ENCODE data around the gene FADS2.
A peak's percentile ranks its signal among the peaks of the same experiment; 100 is the strongest.

Gene FADS2

DNA sequence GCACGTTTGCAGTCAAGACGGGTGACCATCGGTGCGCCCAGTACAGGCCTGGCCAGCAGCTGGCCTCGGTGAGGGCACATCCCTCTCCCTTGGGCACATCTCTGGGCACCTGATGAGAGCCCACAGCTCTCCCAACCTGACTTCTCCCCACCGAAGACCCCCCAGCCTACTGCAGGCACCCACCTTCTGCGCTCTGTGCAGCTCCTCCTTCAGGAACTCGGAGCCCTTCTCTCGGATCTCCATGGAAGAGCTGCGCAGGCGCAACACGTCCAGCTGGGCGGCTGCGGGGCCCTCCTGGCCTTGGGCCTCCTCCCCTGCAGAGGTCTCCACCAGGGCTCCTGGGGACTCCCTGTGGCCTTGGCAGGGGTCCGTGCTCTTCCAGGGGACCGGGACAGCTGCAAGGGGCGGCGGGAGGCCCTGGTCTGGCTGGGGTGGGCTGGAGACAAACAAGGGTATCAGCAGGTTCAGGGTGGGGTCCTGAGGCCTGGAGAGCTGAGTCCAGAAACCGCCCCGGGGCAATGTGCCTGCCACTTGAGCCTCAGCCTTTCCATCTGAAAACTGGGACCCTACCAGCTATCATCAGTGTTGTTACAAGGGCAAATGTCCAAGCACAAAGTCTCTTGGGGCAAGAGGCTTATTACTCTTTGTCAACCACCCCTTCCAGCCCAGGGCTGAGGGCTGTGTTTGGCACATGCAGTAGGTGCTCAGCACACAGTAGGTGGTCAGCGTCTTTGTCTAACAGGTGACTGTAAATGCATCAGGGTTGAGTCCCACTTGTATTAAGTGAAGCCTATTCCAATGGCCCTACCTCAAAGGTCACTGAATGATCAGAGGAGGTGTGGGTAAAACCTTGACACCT lies 80.0 kb downstream of the FADS2 start:
- DNase-seq, result no peak

GRCh38 chr11:61908730-61909316 lies 80.7 kb downstream of the FADS2 start:
- DNase-seq, result peak; percentile 78

DNA sequence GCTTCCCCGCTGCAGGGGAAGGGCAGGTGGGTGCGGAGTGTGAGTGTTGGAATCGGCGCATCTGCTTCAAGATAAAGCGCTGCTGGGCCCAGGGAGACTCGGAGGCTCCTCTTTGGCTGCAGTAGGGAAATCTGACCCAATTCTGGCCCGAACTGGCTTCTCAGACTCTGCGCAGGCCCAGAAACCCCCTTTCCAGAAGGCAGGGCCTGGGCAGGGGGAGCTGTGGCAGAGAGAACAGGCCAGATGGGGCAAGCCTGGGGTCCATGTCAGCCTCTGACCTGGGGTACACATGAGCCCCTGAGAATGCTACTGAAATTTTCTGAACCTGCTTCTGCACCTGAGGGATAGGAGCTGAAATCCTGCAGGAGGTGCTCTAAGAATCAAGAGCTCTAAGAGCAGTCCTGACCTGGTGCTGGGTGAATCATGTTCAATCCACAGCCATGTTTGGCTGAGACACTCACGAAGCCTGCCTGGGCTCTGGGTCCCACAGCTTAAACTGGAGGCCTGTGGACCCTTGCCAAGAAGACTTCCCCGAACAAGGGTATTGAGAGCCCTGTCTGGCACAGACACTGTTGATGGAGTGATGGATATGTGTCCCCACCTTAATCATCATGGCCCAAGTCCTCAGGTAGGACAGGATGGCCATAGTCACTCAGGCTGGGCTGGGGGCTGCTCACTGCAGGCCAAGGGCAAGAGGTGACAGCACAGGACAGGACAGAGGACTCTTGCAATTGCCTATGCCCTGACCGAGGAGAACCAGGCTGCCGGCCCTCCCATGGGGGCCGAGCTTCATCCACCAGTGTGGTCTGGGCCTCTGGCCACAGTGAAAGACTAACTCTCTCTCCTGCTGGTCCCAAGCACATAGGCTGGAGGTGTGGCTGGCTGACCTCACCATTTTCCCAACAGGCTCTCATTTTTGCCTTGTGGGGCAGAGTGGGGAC lies 82.4 kb downstream of the FADS2 start:
- DNase-seq, result peak; percentile 84

GRCh38 chr11:61911128-61911700 lies 83.1 kb downstream of the FADS2 start:
- no peak for DNase-seq

- DNase-seq, result peak; percentile 25
Observed at GRCh38 chr11:61911701-61912529, 83.8 kb downstream of the FADS2 start.

GRCh38 chr11:61912530-61912898 lies 84.4 kb downstream of the FADS2 start:
- DNase-seq, result peak; percentile 21

DNA sequence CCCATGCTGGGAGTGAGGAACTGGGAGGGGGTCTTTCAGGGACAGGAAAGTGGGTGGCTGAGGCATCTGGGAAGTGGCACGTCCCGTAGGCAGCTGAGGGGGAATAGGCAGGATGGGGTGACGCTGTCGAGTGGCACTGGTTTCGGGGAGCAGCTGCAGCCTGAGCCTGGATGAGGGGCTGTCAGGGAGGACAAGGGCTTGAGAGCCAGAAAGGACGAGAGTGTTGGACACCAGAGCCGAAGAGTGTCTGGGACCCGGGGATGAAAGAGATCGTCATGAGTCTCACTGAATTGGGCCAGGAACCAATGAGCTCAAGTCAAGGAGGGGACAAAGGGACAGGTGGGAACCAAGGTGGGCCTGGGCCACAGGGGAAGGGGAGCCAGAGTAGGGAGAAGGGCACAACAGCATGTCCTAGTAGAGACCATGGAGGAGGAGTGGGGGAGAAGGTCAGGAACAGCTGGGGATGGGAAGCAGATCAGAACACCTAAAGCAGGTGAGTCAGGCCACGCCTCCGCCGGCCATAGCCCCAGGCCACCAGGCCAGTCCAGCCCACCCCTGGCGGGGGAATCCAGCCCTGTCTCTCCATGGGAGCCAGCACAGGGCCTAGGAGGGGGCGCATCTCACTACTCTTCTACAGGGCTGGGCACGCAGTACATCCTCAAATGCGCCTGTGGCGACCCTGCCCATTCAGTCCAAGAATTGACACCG lies 85.0 kb downstream of the FADS2 start:
- peak; percentile 12 for DNase-seq

DNA sequence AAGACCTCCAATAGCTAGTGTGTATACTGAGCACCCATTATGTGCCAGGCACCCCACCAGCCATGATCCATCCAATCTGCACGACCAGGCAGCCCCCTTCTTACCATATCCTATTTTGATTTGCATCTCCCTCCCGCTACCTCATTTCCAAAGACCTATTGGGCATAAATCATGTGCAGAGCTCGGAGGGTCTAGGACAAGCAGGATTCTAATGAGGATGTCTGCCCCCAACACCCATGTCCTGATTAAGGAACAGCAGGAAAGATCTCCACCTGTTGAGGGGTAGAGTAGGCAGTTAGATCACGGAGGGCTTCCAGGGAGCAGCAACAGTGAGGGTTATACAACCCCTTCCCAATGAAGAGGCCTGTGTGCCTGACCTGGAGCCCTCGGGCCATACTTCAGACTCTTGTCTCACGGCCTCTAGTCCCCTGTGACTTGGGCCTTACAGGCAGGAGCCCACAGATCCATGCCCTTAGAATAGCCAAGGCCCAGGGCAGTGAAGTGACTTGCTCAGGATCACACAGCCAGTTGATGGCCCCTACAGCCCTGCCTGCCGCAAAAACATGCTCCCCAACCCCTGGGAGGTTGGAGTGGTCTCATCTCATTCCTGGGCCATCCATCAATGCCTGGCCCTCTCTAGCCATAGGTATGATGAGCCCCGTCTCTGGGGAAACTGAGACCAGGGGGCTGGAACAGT lies 85.7 kb downstream of the FADS2 start:
- peak; percentile 4 for DNase-seq

GRCh38 chr11:61914471-61915171 lies 86.5 kb downstream of the FADS2 start:
- peak; percentile 12 for DNase-seq

DNA sequence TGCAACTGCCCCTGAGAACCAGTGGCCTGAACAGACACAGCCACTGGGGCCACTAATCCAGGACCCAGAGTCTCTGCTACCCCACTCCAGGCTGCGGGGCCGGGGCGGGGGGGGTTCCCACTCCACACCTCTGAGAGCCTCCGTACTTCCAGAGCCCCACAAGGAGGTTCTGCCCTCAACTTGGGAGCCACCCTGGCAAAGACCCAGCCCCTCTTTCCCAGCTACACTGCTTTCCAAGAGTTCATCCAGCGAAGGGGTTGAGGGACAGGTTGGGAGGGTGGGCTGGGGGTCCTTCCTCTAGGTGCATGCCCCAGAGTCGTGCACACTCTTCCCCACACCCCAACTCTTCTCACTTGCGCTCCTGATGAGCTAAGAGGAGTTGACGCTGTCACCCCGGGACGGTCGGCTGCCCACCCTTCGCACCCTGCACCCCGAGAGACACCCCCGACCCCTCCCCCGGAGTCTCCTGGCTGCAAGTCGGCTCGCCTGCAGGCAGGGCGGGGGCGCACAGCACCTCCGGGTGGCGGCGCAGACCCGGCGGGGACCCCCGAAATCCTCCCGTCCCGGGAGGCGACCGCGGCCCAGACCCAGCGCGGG lies 88.7 kb downstream of the FADS2 start:
- peak; percentile 42 for DNase-seq
